Posterior vena cava (tissue), 2 donors: ENCODE results near the gene EXOC5. TPM values are rescaled to one million over a fixed set of nuclear protein-coding genes. Genes with fewer than 3 reads are reported as not detected.

Experiments used
- DNase-seq: peaks from one replicate; pipeline ENCODE4 v3.0.0-alpha.2; 2020; ENCODE audit warnings: low spot score
- intact Hi-C, 2 donors: fragments of 100-400 bp; cut with DNase I; formaldehyde crosslinking; loops; one replicate each; pipeline versions ENCODE4 v1.14.1 to v1.14.2; 2022 to 2023
- total RNA-seq, 2 donors: library from RNA; stranded (reverse); fragmentation: NEBNext Ultra II Directional; extraction: Animal tissue kit (Norgen Biotek cat#: 25700); gene quantifications; one replicate each; pipeline ENCODE4 v1.2.1, GENCODE V29; 2021
- donor health status: DM: yes; HTN: yes; CAD: no.
- donor health status: DM: yes; HTN: yes; CAD: no.

The EXOC5 gene
- total RNA-seq, 2 donors from 2014 or later = 81.3 to 98.6 TPM

GRCh38 chr14:57174466-57174865 is 94.2 kb downstream of the EXOC5 start:
- intact Hi-C loops = no loop called here
- no peak for DNase-seq

DNA sequence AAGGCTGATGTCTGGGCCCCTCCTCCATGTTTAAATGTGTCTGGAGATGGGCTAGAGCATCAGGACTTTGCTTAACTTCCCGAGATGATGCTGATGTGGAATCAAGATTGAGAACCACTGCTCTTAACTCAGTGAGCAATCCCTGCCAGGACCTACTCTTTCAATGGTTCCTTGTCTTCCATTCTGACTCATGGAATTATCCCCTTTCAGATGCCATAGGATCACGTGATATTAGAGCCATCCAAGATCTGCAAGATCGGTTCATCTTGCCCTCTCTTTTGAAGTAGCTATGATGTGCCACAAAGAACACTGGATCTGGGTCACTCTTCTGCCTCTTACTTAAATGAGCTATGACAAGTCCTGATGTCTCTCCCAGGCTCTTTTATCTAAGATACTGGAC is 96.8 kb downstream of the EXOC5 start:
- DNase-seq = no peak
- intact Hi-C loops = no loop called here

- intact Hi-C loops = no loop called here
- no peak for DNase-seq
Measured at GRCh38 chr14:57171363-57171762, 97.3 kb downstream of the EXOC5 start.

DNA sequence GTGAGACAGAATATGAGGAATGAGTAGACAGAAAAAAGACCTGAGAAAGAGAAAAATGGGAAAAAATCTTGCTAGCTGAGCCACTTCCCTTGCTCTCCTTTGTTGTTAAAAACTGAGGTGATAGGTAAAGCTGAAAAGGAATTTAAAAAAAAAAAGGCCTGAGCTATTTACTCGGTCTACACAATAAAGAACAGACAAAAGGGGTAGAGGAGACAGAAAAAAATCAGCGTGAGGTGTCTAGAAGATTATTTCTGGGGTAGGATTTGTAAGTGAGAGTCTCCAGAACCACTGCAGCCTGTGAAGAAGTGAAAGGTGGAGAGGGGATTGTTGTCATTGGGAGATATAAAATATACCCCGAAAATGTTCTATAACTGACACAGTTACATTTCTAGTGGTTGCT is 98.8 kb downstream of the EXOC5 start:
- DNase-seq = no peak
- intact Hi-C loops = no loop called here

DNA sequence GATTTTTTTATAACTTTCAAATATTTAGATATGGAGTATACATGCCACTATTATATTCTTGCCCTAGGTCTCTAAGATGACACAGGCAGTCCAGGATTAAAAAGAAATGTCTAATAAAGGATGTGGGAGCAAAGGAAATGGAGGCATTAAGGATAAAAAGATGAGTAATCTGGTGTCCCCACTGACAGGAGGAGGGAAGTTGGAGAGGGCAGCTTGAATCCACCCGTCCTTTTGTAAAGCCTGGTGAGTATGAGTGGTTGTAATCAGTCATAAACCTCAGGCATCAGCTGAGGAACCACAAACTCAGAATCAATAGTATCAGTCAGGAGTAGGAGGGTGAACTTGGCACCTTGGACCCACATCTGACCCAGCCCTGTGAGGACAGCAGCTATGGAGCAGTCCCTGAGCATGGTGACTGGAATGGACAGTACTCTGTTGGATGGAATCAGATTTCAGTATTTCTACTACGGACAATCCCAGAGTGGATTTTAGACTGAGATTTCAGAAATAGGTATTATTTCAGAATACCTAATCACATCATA is 100.5 kb downstream of the EXOC5 start:
- intact Hi-C loops = no loop called here

DNA sequence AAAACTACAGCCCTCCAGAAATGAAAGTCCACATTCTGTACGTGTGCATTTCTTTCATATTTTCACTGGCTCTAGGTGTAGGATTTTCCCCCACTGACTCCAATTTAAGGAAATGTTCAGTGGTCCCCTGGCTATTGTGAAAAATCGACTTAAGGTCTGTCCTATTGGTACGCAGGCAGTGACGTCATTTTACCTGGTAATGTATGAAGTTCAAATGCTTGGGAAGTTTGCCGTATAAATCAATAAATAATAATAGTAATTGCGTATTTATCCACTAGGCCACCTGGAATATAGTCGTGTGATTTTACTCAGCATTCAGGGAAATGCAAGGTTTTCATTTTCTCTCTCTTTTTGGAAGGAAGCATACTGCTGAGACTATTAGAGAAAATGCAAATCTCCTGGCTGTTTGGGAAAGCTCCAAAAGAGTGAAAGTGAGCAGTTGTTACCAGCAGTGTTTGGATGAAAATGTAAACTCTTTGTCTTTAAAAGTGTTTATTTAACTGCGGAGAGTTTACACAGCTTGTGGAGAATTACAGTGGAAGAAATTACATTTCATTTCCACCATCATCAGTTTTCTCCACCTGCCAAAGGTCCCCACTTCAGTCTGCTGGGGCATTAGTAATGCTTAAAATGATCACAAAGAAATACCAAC is 107.0 kb downstream of the EXOC5 start:
- intact Hi-C loops = no loop called here
- DNase-seq = no peak

More for the DNA sequence above, 100.5 kb downstream of the EXOC5 start:
- no peak for DNase-seq

DNA sequence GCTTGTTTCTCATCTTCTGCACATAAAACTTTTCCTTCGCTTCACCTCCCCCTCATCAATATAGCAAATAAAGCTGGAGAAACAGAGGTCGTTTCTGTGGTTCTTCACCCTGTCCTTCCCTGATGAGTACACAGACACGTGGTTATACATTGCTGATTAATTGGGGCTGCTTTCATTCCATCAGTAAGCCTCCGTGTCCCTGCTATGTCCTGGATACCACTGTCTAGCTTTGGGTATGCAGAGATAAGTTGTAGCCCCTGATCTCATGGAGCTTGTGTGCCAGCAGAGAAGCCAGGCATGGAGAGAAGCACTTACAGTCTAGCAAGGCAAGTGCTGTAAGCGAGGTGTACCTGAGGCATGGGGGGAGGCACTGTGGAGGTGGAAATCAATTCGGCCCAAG is 108.4 kb downstream of the EXOC5 start:
- no peak for DNase-seq
- intact Hi-C loops = no loop called here

DNA sequence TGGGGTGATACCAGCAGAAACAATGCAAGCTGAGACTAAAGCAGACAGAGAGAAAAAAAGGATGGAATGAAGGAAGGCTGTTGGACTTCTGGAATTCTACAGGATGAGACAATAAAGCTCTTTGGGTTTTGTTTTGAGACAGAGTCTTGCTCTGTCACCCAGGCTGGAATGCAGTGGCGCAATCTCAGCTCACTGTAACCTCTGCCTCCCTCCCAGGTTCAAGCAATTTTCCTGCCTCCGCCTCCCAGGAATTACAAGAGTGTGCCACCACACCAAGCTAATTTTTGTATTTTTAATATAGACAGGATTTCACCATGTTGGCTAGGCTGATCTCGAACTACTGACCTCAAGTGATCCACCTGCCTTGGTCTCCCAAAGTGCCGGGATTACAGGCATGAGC is 115.4 kb downstream of the EXOC5 start:
- no peak for DNase-seq
- intact Hi-C loops = no loop called here

Other genes with a start within 250 kb of the EXOC5 start
- 10 to 100 TPM; 36.4 to 39.9 TPM for gene AP5M1, start 66 bp upstream of the EXOC5 start, total RNA-seq
- gene NAA30, start 121.7 kb upstream of the EXOC5 start, total RNA-seq = 10 to 100 TPM; 19.8 to 22.3 TPM
- not detected for gene CCDC198, start 225.0 kb upstream of the EXOC5 start, total RNA-seq